ENCODE measurements around the gene SUN3. TPM values are rescaled to one million over a fixed set of nuclear protein-coding genes. Genes with fewer than 3 reads are reported as not detected.

The SUN3 gene
- total and polyA plus RNA-seq, 9 donors = not detected

GRCh38 chr7:48067475-48067874 is 38.6 kb upstream of the SUN3 start:
- DNase-seq = no peak
- TF ChIP-seq EP300 (IDR thresholded peaks at IDR 0.05) (no peak), POLR2A (IDR thresholded peaks at IDR 0.05) (no peak), CTCF (IDR thresholded peaks at IDR 0.05) (no peak)
- 80 to 95% (median 89%) methylated on average over 2 of the region's 2 CpGs for WGBS, 3 donors
- no peak overlapping the region for H3K27ac ChIP-seq
- H3K27me3 ChIP-seq = no peaks in the 10 kb centered on the region
- H3K36me3 ChIP-seq = no peaks in the 10 kb centered on the region
- intact Hi-C loops (cut with DNase I) = no loop called here
- H3K4me1 ChIP-seq (ENCODE audit: insufficient read depth) = no peaks in the 10 kb centered on the region
- H3K4me3 ChIP-seq = no peak overlapping the region
- no peaks in the 10 kb centered on the region for H3K9me3 ChIP-seq

GRCh38 chr7:48063985-48064384 is 35.1 kb upstream of the SUN3 start:
- Histone ChIP-seq H3K27me3 (peaks cover 3% of the 10 kb centered on the region), H3K4me3 (no peak overlapping the region), H3K4me1 (ENCODE audit: insufficient read depth) (no peaks in the 10 kb centered on the region), H3K36me3 (no peaks in the 10 kb centered on the region), H3K27ac (no peak overlapping the region), H3K9me3 (no peaks in the 10 kb centered on the region)
- WGBS, 3 donors = 75 to 79% (median 77%) methylated on average over 1 of the region's 1 CpG
- no peak for DNase-seq
- TF ChIP-seq POLR2A (IDR thresholded peaks at IDR 0.05) (no peak), CTCF (IDR thresholded peaks at IDR 0.05) (no peak), EP300 (IDR thresholded peaks at IDR 0.05) (no peak)
- intact Hi-C loops (cut with DNase I) = no loop called here

GRCh38 chr7:48059706-48060105 is 30.8 kb upstream of the SUN3 start:
- intact Hi-C loops (cut with DNase I) = no loop called here
- no peaks in the 10 kb centered on the region for H3K4me1 ChIP-seq (ENCODE audit: insufficient read depth)
- H3K27ac ChIP-seq = no peak overlapping the region
- H3K36me3 ChIP-seq = no peaks in the 10 kb centered on the region
- no peak overlapping the region for H3K4me3 ChIP-seq
- 82 to 91% (median 83%) methylated on average over 5 of the region's 5 CpGs for WGBS, 3 donors
- TF ChIP-seq CTCF (IDR thresholded peaks at IDR 0.05) = no peak
- H3K27me3 ChIP-seq = peaks cover 3% of the 10 kb centered on the region
- no peaks in the 10 kb centered on the region for H3K9me3 ChIP-seq
- no peak for DNase-seq

GRCh38 chr7:48058990-48059389 is 30.1 kb upstream of the SUN3 start:
- WGBS, 3 donors = 87 to 95% (median 92%) methylated on average over 2 of the region's 2 CpGs

More at GRCh38 chr7:48058990-48059389, 30.1 kb upstream of the SUN3 start:
- no peak for DNase-seq
- H3K36me3 ChIP-seq = no peaks in the 10 kb centered on the region
- H3K27me3 ChIP-seq = peaks cover 3% of the 10 kb centered on the region
- no peaks in the 10 kb centered on the region for H3K4me1 ChIP-seq (ENCODE audit: insufficient read depth)
- TF ChIP-seq CTCF (IDR thresholded peaks at IDR 0.05) (no peak), EP300 (IDR thresholded peaks at IDR 0.05) (no peak), POLR2A (IDR thresholded peaks at IDR 0.05) (no peak)
- no peaks in the 10 kb centered on the region for H3K9me3 ChIP-seq
- H3K4me3 ChIP-seq = no peak overlapping the region
- intact Hi-C loops (cut with DNase I) = no loop called here
- H3K27ac ChIP-seq = no peak overlapping the region
